ENCODE data around the gene YBX1.

The YBX1 gene

DNA sequence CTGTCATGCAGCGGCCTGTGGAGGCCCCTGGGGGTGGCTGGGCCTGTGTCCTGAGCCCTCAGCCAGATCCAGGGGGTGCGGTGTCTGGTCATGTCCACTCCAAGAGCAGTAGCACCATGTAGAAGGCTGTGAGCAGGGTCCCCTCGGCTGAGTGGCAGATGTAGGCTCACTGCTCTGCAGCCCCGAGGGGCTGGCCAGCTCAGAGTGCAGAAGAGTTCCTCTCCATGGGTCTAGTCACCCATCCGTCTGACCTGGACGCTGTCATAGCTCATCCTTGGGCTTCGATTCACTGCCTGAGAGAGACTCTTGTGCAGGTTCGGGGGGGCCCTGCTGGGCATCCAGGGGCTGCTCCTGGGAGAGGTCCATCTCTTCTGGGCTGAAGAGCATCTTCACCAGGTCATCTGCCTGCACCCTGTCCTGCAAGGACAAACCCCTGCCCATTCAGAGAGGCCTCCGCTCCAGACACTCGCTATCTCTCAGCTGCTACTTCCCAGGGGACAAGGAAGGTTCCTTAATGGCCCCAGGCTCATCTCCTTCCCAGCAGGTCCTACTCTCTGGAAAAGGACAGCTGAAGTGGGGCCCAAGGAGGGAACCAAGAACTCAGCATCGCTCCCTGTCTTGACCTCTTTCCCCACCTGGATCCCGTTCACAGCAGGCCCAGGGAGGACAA lies 64.4 kb downstream of the YBX1 start:
- Histone ChIP-seq H3K36me3 (ENCODE audit: insufficient read depth, low read length) (peaks cover 21% of the 10 kb centered on the region; the same call in 1 of the 2 replicates), H3K9me3 (ENCODE audit: insufficient read depth, low read depth, low read length) (no peaks in the 10 kb centered on the region)

DNA sequence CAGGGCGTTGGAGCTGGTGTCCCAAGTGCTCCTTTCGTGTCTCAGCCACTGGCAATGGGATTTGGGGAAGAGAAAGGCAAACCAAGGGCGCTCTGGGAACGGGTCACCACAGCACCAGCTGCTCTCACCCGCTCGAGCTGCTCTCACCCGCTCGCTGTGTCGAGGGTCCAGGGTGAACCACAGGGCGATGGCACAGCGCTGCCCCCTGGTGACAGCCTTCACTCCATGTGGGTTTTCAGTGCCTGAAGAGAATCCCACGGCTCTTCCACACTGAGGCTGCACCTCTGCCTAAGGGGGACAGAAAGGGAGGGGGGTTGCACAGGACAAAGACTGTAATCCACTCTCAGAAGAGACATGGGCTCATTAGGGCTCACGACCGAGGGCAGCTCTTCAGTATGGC lies 64.9 kb downstream of the YBX1 start:
- H3K36me3 ChIP-seq (ENCODE audit: insufficient read depth, low read length), result peaks cover 27% of the 10 kb centered on the region; the same call in 1 of the 2 replicates
- no peak overlapping the region for H3K4me3 ChIP-seq (ENCODE audit: low read length, poor library complexity, severe bottlenecking)
- H3K9ac ChIP-seq (ENCODE audit: low read depth, low read length, poor library complexity, severe bottlenecking), result no peak overlapping the region
- H3K4me1 ChIP-seq (ENCODE audit: insufficient read depth, low read length, poor library complexity, severe bottlenecking), result no peaks in the 10 kb centered on the region
- no peaks in the 10 kb centered on the region for H3K9me3 ChIP-seq (ENCODE audit: insufficient read depth, low read depth, low read length)
- TF ChIP-seq, protein P1, sequence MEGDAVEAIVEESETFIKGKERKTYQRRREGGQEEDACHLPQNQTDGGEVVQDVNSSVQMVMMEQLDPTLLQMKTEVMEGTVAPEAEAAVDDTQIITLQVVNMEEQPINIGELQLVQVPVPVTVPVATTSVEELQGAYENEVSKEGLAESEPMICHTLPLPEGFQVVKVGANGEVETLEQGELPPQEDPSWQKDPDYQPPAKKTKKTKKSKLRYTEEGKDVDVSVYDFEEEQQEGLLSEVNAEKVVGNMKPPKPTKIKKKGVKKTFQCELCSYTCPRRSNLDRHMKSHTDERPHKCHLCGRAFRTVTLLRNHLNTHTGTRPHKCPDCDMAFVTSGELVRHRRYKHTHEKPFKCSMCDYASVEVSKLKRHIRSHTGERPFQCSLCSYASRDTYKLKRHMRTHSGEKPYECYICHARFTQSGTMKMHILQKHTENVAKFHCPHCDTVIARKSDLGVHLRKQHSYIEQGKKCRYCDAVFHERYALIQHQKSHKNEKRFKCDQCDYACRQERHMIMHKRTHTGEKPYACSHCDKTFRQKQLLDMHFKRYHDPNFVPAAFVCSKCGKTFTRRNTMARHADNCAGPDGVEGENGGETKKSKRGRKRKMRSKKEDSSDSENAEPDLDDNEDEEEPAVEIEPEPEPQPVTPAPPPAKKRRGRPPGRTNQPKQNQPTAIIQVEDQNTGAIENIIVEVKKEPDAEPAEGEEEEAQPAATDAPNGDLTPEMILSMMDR (conservative IDR thresholded peaks at IDR 0.05; ENCODE audit: low read length), result peak; percentile 81
- no peak for TF ChIP-seq EZH2phosphoT487 (IDR thresholded peaks at IDR 0.05; ENCODE audit: borderline replicate concordance)
- no peaks in the 10 kb centered on the region for H4K20me1 ChIP-seq (ENCODE audit: insufficient read depth, low read length, poor library complexity, severe bottlenecking)
- H2AFZ ChIP-seq (ENCODE audit: low read length), result no peak overlapping the region
- H3K4me2 ChIP-seq (ENCODE audit: low read depth, low read length, poor library complexity, severe bottlenecking), result no peak overlapping the region
- H3K9me2 ChIP-seq (replicated peaks; ENCODE audit: low read depth, low read length), result no peaks in the 10 kb centered on the region
- no peaks in the 10 kb centered on the region for H3K27me3 ChIP-seq (ENCODE audit: insufficient read depth, low read length, poor library complexity, severe bottlenecking)
- no peaks in the 10 kb centered on the region for H3K79me2 ChIP-seq (ENCODE audit: insufficient read depth, low read length)
- H3F3A ChIP-seq (ENCODE audit: low read depth), result no peaks in the 10 kb centered on the region

More for the DNA sequence above, 64.4 kb downstream of the YBX1 start:
- no peak overlapping the region for H3K4me2 ChIP-seq (ENCODE audit: low read depth, low read length, poor library complexity, severe bottlenecking)
- H2AFZ ChIP-seq (ENCODE audit: low read length), result no peak overlapping the region
- TF ChIP-seq, protein P1 (conservative IDR thresholded peaks at IDR 0.05; ENCODE audit: low read length), result no peak
- TF ChIP-seq EZH2phosphoT487 (IDR thresholded peaks at IDR 0.05; ENCODE audit: borderline replicate concordance), result no peak
- no peak overlapping the region for H3K9ac ChIP-seq (ENCODE audit: low read depth, low read length, poor library complexity, severe bottlenecking)
- no peaks in the 10 kb centered on the region for H3K79me2 ChIP-seq (ENCODE audit: insufficient read depth, low read length)
- H3K9me2 ChIP-seq (replicated peaks; ENCODE audit: low read depth, low read length), result no peaks in the 10 kb centered on the region
- H4K20me1 ChIP-seq (ENCODE audit: insufficient read depth, low read length, poor library complexity, severe bottlenecking), result no peaks in the 10 kb centered on the region
- no peaks in the 10 kb centered on the region for H3K4me1 ChIP-seq (ENCODE audit: insufficient read depth, low read length, poor library complexity, severe bottlenecking)
- no peaks in the 10 kb centered on the region for H3F3A ChIP-seq (ENCODE audit: low read depth)
- no peaks in the 10 kb centered on the region for H3K27me3 ChIP-seq (ENCODE audit: insufficient read depth, low read length, poor library complexity, severe bottlenecking)
- no peak overlapping the region for H3K4me3 ChIP-seq (ENCODE audit: low read length, poor library complexity, severe bottlenecking)

DNA sequence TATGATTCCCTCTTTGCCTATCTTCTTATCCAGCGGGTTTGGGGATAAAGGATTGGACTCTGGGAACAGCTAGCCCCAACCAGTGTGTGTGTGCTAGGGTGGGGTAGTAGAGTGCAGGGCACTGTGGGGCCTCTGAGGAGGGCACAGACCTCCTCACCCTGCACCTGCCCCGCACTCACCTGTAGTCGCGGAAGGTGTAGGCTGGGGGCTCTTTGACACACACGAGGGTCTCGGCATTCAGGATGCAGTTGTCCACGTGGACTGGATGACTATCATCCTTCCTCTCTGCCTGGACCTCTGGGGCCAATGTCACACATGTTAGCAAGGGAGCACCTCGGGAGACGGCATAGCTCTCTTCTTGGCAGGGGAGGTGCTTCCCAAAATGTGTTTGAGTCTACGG lies 65.8 kb downstream of the YBX1 start:
- Histone ChIP-seq H4K20me1 (ENCODE audit: insufficient read depth, low read length, poor library complexity, severe bottlenecking) (no peaks in the 10 kb centered on the region), H3K9ac (ENCODE audit: low read depth, low read length, poor library complexity, severe bottlenecking) (no peak overlapping the region), H3K36me3 (ENCODE audit: insufficient read depth, low read length) (peaks cover 32% of the 10 kb centered on the region; the same call in 1 of the 2 replicates), H3K4me2 (ENCODE audit: low read depth, low read length, poor library complexity, severe bottlenecking) (no peak overlapping the region), H3K4me1 (ENCODE audit: insufficient read depth, low read length, poor library complexity, severe bottlenecking) (no peaks in the 10 kb centered on the region), H2AFZ (ENCODE audit: low read length) (no peak overlapping the region), H3K27me3 (ENCODE audit: insufficient read depth, low read length, poor library complexity, severe bottlenecking) (no peaks in the 10 kb centered on the region), H3K79me2 (ENCODE audit: insufficient read depth, low read length) (no peaks in the 10 kb centered on the region), H3K9me2 (replicated peaks; ENCODE audit: low read depth, low read length) (no peaks in the 10 kb centered on the region), H3K9me3 (ENCODE audit: insufficient read depth, low read depth, low read length) (no peaks in the 10 kb centered on the region), H3F3A (ENCODE audit: low read depth) (no peaks in the 10 kb centered on the region), H3K4me3 (ENCODE audit: low read length, poor library complexity, severe bottlenecking) (no peak overlapping the region)
- TF ChIP-seq, protein P1 (conservative IDR thresholded peaks at IDR 0.05; ENCODE audit: low read length), result no peak
- TF ChIP-seq EZH2phosphoT487 (IDR thresholded peaks at IDR 0.05; ENCODE audit: borderline replicate concordance), result no peak

All from Loucy (cell line).